ENCODE results near the gene VGLL4.

VGLL4 gene

GRCh38 chr3:11634974-11635612 lies 8.6 kb downstream of the VGLL4 start:
- in situ Hi-C loops (cut with HindIII; ENCODE audit: low pct_ligation_motif_present, low pct_unique_long_range_greater_than_20kb, low sequenced_read_pairs), result no loop called here
- DNase-seq, result no peak

- in situ Hi-C loops (cut with HindIII; ENCODE audit: low pct_ligation_motif_present, low pct_unique_long_range_greater_than_20kb, low sequenced_read_pairs), result no loop called here
- DNase-seq, result no peak
These were observed 9.6 kb downstream of the VGLL4 start for GRCh38 chr3:11634081-11634635.

- no peak for DNase-seq
- in situ Hi-C loops (cut with HindIII; ENCODE audit: low pct_ligation_motif_present, low pct_unique_long_range_greater_than_20kb, low sequenced_read_pairs), result no loop called here
These were observed 10.7 kb downstream of the VGLL4 start for GRCh38 chr3:11632966-11633365.

GRCh38 chr3:11632564-11632963 lies 11.2 kb downstream of the VGLL4 start:
- in situ Hi-C loops (cut with HindIII; ENCODE audit: low pct_ligation_motif_present, low pct_unique_long_range_greater_than_20kb, low sequenced_read_pairs), result no loop called here
- DNase-seq, result no peak

GRCh38 chr3:11631820-11632219 lies 11.9 kb downstream of the VGLL4 start:
- in situ Hi-C loops (cut with HindIII; ENCODE audit: low pct_ligation_motif_present, low pct_unique_long_range_greater_than_20kb, low sequenced_read_pairs), result no loop called here
- no peak for DNase-seq

- in situ Hi-C loops (cut with HindIII; ENCODE audit: low pct_ligation_motif_present, low pct_unique_long_range_greater_than_20kb, low sequenced_read_pairs), result no loop called here
- DNase-seq, result no peak
These were observed 14.0 kb downstream of the VGLL4 start for GRCh38 chr3:11629716-11630115.

GRCh38 chr3:11627612-11628011 lies 16.1 kb downstream of the VGLL4 start:
- in situ Hi-C loops (cut with HindIII; ENCODE audit: low pct_ligation_motif_present, low pct_unique_long_range_greater_than_20kb, low sequenced_read_pairs), result no loop called here
- DNase-seq, result no peak

- in situ Hi-C loops (cut with HindIII; ENCODE audit: low pct_ligation_motif_present, low pct_unique_long_range_greater_than_20kb, low sequenced_read_pairs), result no loop called here
- no peak for DNase-seq
These were observed 17.6 kb downstream of the VGLL4 start for GRCh38 chr3:11626084-11626463.

- in situ Hi-C loops (cut with HindIII; ENCODE audit: low pct_ligation_motif_present, low pct_unique_long_range_greater_than_20kb, low sequenced_read_pairs), result no loop called here
- DNase-seq, result no peak
These were observed 18.2 kb downstream of the VGLL4 start for GRCh38 chr3:11625376-11626083.

- no peak for DNase-seq
- in situ Hi-C loops (cut with HindIII; ENCODE audit: low pct_ligation_motif_present, low pct_unique_long_range_greater_than_20kb, low sequenced_read_pairs), result no loop called here
These were observed 18.9 kb downstream of the VGLL4 start for GRCh38 chr3:11624704-11625375.

GRCh38 chr3:11624161-11624560 lies 19.6 kb downstream of the VGLL4 start:
- no peak for DNase-seq
- in situ Hi-C loops (cut with HindIII; ENCODE audit: low pct_ligation_motif_present, low pct_unique_long_range_greater_than_20kb, low sequenced_read_pairs), result no loop called here

GRCh38 chr3:11622586-11623550 lies 20.8 kb downstream of the VGLL4 start:
- in situ Hi-C loops (cut with HindIII; ENCODE audit: low pct_ligation_motif_present, low pct_unique_long_range_greater_than_20kb, low sequenced_read_pairs), result no loop called here

GRCh38 chr3:11621077-11621476 lies 22.6 kb downstream of the VGLL4 start:
- DNase-seq, result no peak
- in situ Hi-C loops (cut with HindIII; ENCODE audit: low pct_ligation_motif_present, low pct_unique_long_range_greater_than_20kb, low sequenced_read_pairs), result no loop called here

More at GRCh38 chr3:11622586-11623550, 20.8 kb downstream of the VGLL4 start:
- no peak for DNase-seq

GRCh38 chr3:11619946-11620652 lies 23.6 kb downstream of the VGLL4 start:
- in situ Hi-C loops (cut with HindIII; ENCODE audit: low pct_ligation_motif_present, low pct_unique_long_range_greater_than_20kb, low sequenced_read_pairs), result no loop called here
- no peak for DNase-seq

- no peak for DNase-seq
- in situ Hi-C loops (cut with HindIII; ENCODE audit: low pct_ligation_motif_present, low pct_unique_long_range_greater_than_20kb, low sequenced_read_pairs), result no loop called here
These were observed 24.3 kb downstream of the VGLL4 start for GRCh38 chr3:11619461-11619860.

- no peak for DNase-seq
- in situ Hi-C loops (cut with HindIII; ENCODE audit: low pct_ligation_motif_present, low pct_unique_long_range_greater_than_20kb, low sequenced_read_pairs), result no loop called here
These were observed 24.8 kb downstream of the VGLL4 start for GRCh38 chr3:11618904-11619303.

GRCh38 chr3:11616551-11616950 lies 27.2 kb downstream of the VGLL4 start:
- in situ Hi-C loops (cut with HindIII; ENCODE audit: low pct_ligation_motif_present, low pct_unique_long_range_greater_than_20kb, low sequenced_read_pairs), result no loop called here
- no peak for DNase-seq

Measured in ACHN (cell line).